ENCODE data around the gene SERPINA5.

DNA sequence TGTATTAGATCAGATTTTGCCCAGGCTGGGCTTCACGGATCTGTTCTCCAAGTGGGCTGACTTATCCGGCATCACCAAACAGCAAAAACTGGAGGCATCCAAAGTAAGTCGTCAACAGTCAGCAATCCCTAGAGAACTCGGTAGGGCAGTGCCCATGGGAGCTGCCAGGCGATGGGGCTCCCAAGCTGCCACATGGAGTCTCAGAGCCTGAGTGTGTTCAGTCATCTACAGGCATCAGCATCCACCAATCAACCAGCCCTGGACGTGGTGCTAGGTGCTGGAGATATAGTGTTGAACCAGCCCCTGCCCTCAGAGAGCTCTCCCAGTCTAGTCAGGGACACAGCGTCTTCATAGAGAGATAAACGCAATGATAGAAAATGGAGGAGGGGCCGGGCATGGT is 13.0 kb upstream of the SERPINA5 start:
- TF ChIP-seq ZNF433 (tag by site-specific recombination; IDR thresholded peaks at IDR 0.05; ENCODE audit: low read depth), result no peak
- no peak for TF ChIP-seq ZNF302 (tag by site-specific recombination; IDR thresholded peaks at IDR 0.05; ENCODE audit: low read depth)
- TF ChIP-seq, protein P1, sequence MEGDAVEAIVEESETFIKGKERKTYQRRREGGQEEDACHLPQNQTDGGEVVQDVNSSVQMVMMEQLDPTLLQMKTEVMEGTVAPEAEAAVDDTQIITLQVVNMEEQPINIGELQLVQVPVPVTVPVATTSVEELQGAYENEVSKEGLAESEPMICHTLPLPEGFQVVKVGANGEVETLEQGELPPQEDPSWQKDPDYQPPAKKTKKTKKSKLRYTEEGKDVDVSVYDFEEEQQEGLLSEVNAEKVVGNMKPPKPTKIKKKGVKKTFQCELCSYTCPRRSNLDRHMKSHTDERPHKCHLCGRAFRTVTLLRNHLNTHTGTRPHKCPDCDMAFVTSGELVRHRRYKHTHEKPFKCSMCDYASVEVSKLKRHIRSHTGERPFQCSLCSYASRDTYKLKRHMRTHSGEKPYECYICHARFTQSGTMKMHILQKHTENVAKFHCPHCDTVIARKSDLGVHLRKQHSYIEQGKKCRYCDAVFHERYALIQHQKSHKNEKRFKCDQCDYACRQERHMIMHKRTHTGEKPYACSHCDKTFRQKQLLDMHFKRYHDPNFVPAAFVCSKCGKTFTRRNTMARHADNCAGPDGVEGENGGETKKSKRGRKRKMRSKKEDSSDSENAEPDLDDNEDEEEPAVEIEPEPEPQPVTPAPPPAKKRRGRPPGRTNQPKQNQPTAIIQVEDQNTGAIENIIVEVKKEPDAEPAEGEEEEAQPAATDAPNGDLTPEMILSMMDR (tag by site-specific recombination; IDR thresholded peaks at IDR 0.05), result no peak
- TF ChIP-seq, protein P2, sequence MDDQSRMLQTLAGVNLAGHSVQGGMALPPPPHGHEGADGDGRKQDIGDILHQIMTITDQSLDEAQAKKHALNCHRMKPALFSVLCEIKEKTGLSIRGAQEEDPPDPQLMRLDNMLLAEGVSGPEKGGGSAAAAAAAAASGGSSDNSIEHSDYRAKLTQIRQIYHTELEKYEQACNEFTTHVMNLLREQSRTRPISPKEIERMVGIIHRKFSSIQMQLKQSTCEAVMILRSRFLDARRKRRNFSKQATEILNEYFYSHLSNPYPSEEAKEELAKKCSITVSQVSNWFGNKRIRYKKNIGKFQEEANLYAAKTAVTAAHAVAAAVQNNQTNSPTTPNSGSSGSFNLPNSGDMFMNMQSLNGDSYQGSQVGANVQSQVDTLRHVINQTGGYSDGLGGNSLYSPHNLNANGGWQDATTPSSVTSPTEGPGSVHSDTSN (CRISPR knock-in tag; IDR thresholded peaks at IDR 0.05), result no peak

Data from HEK293 (cell line).